ENCODE data around the gene TNNT2. TPM values are rescaled to one million over a fixed set of nuclear protein-coding genes. Genes with fewer than 3 reads are reported as not detected.

TNNT2 gene
- polyA plus RNA-seq, 10 donors: 594 to 1,015 (median 855) TPM

GRCh38 chr1:201335901-201336300 lies 41.6 kb downstream of the TNNT2 start:
- no peak for DNase-seq

DNA sequence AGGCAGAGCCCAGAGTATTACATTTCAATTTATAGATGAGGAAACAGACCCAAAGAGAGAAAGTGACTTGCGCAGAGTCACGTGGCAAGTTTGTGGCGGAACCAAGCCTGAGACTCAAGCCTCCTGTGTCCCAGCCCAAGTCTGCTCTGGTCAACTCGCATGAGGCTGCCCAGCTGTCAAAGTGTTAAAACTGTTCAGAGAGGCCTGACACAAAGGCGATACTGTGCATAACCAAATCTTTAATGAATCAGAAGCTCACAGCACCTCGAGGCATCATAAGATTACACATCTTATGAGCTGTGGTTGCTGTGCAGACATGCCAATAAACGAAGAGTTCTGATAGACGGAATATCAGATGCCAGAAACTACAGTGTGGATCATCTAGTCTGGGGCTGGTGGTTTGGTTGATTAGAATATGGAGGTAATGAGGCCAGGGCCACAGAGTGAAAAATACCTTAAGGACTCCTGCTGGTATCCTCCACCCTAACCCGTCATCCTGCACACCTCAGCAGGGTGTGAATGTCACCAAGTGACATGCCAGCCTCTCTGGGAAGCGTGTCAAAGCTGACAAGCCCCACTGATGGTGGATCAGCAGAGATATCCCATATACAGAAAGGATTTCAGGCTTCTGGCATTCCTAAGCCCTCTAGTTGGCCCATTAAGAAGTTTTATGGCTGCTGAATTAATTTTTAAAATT lies 42.2 kb downstream of the TNNT2 start:
- no peak for DNase-seq

DNA sequence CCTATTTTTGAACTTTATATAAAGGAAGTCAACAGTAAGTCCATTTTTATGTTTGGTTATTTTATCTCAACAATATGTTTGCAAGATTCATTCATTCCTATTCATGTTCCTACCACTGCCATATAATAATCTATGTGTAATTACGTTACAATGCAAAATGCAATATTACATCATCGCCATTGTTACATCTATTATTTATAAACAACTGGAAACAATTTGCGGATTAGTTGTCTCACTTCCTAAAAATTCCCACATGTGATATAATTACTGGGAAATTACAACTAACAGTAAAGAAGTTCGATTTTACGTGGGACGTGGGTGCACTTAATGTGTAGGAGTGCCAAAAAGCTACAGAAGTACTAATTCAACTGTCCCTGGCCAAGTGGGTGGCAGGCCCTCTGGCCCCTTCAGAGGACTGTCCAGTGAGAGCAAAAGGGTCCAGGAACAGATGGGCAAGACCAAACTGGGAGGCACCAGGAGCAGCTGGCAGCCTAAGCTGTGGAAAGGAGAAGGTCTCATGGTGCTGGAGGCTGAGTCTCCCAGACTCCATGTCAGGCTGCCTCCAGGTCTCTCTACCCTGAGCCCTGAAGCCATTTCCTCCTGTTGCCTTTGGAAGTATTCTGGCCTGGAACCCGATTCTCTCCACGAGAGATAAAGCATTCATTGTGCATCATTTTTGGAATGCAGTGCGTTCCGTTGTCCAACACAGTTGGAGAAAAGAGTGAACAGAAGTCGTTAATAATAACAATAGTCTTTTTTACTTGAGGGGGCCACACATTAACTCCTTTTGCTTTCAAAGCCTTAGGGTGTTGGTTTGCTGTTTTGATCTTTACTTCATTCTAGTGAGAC lies 42.9 kb downstream of the TNNT2 start:
- DNase-seq: no peak

- no peak for DNase-seq
Observed at GRCh38 chr1:201332616-201333335, 44.7 kb downstream of the TNNT2 start.

GRCh38 chr1:201332021-201332420 lies 45.5 kb downstream of the TNNT2 start:
- no peak for DNase-seq

GRCh38 chr1:201331166-201331565 lies 46.3 kb downstream of the TNNT2 start:
- DNase-seq: no peak

GRCh38 chr1:201330541-201330940 lies 46.9 kb downstream of the TNNT2 start:
- no peak for DNase-seq

GRCh38 chr1:201329801-201330200 lies 47.7 kb downstream of the TNNT2 start:
- DNase-seq: no peak

GRCh38 chr1:201329286-201329685 lies 48.2 kb downstream of the TNNT2 start:
- DNase-seq: peak in 1 of 3 donors; percentile 57

DNA sequence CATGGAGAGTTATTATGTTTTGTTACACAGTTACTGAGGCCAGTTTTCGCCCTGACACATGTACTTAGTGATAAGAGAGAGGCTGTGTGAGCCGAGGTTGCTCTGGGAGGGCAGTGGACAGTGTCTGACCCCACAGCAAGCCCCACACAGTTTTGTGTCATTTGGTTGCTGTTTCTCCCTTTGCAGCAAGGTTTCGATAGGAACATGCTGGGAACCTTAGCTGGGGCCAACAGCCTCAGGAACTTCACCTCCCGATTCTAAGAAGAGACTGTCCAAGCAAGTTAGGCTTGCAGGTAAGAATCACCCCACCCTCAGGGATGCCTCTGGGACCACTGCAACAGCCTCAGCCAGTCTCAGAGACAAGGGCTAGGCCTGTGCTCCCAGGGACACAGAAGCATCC lies 48.9 kb downstream of the TNNT2 start:
- no peak for DNase-seq

- no peak for DNase-seq
Observed at GRCh38 chr1:201327687-201328240, 49.7 kb downstream of the TNNT2 start.

DNA sequence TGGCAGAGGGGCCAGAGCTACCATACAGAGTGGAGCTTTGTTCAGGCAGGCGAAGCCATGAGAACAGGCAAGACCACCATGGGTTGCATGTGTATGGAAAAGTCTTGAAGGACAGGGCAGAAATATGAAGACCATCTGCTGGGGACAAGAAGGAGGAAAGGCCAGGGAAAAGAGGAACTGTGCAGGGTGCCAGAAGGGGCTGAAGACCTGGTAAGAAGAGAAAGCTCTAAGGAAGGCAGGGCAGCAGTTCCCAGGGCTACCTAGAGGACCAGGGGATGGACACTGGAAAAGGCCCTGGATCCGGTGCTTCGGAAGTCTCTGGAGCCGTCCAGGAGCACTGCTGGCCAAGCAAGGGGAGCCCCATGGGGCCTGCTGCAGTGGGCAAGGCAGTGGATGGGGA lies 50.8 kb downstream of the TNNT2 start:
- no peak for DNase-seq

GRCh38 chr1:201325678-201326060 lies 51.8 kb downstream of the TNNT2 start:
- DNase-seq: no peak

GRCh38 chr1:201324821-201325677 lies 52.4 kb downstream of the TNNT2 start:
- no peak for DNase-seq

- DNase-seq: no peak
Observed at GRCh38 chr1:201324306-201324705, 53.2 kb downstream of the TNNT2 start.

DNA sequence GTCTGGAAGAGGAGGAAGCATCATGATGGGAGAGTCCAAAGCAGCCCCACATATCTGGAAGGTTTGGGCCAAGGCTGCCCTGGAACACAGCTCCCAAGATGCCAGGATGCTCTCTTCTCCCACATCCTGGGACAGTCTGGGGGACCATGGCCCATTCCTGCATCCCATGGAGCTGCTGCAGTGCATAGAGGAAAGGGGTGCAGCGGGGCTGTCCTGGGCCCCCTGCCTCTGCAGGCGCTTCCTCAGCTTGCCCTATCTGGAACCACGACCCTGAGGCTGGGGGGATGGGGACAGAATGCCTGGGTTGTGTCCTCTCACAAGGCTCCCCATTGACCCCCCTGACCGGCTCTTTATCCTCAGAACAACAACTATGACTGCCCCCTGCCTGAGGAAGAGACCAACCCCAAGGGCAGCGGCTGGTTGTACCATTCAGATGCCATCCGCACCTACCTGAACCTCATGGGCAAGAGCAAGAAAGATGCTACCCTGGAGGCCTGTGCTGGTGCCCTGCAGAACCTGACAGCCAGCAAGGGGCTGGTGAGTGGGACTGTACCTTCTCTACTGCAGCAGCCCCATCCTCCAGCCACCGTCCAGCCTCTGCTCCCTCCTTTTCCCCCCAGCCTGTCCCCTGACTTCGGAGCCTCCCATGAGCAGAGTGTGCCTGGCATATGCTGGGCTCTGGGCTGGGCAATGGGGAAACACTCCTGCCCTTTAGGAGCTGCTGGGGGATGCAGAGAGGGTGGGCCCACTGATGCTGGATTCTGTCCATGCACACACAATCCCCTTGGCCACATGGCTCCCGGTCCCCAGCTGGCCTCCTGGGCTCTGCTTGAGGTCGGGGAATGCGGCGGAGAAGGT lies 54.6 kb downstream of the TNNT2 start:
- no peak for DNase-seq

DNA sequence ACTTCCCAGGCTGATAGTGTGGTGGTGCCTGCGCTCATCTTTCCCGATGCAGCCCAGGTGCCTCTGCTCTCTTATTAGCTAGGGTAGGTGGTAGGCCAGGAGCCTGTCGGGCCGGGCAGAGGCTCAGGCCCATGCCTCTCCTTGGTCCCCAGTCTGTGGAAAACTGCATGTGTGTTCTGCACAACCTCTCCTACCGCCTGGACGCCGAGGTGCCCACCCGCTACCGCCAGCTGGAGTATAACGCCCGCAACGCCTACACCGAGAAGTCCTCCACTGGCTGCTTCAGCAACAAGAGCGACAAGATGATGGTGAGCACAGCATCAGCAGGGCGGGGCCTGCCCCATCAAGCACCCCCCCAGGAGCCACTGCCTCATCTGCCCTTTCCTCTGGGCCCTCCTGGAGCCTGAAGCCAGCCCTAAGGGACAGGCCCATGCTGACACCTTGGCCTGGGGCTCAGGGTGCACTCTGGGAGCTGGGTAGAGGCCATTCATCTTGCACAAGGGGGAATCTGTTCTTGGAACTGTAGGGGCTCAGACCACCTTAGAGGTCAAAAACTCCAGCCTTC lies 55.6 kb downstream of the TNNT2 start:
- DNase-seq: no peak

GRCh38 chr1:201320168-201320788 lies 57.2 kb downstream of the TNNT2 start:
- DNase-seq: no peak

- no peak for DNase-seq
Observed at GRCh38 chr1:201319631-201320030, 57.8 kb downstream of the TNNT2 start.
